ENCODE measurements around the gene TFAP2A. TPM values are rescaled to one million over a fixed set of nuclear protein-coding genes. Genes with fewer than 3 reads are reported as not detected.

The TFAP2A gene
- polyA plus RNA-seq, 1 donor (not counting 4 experiments of a cell fraction or from before 2014, with no cell fraction given): 30.2 TPM

- H3K36me3 ChIP-seq (ENCODE audit: control insufficient read depth in 2 of 2, extremely low read depth in 1 of 2, insufficient read depth in 2 of 2, low read length in 2 of 2): no peaks in the 10 kb centered on the region
- no peaks in the 10 kb centered on the region for H4K20me1 ChIP-seq (ENCODE audit: control insufficient read depth, extremely low read depth, insufficient read depth, low read length)
- H3K9me1 ChIP-seq (ENCODE audit: control insufficient read depth, extremely low read depth, insufficient read depth, low read length): no peaks in the 10 kb centered on the region
- peak overlapping the region; percentile 76 for H3K4me2 ChIP-seq (ENCODE audit: control insufficient read depth, extremely low read depth, insufficient read depth, low read depth, low read length)
- H3K9ac ChIP-seq (ENCODE audit: control insufficient read depth, extremely low read depth, insufficient read depth, low read length): peak overlapping the region; percentile 81
- H3K79me2 ChIP-seq (ENCODE audit: control insufficient read depth, insufficient read depth, low read length): no peaks in the 10 kb centered on the region
- peak overlapping the region in 1 of 3 experiments; percentile 10 for H3K4me3 ChIP-seq (ENCODE audit: control insufficient read depth in 2 of 3, extremely low read depth in 1 of 3, insufficient read depth in 2 of 3, low read depth in 1 of 3, low read length in 3 of 3)
- DNase-seq (ENCODE audit: low read depth, low spot score): peak; percentile 97
- no peaks in the 10 kb centered on the region for H3K9me3 ChIP-seq (ENCODE audit: control insufficient read depth, low read depth, low read length)
- TF ChIP-seq, protein P1, sequence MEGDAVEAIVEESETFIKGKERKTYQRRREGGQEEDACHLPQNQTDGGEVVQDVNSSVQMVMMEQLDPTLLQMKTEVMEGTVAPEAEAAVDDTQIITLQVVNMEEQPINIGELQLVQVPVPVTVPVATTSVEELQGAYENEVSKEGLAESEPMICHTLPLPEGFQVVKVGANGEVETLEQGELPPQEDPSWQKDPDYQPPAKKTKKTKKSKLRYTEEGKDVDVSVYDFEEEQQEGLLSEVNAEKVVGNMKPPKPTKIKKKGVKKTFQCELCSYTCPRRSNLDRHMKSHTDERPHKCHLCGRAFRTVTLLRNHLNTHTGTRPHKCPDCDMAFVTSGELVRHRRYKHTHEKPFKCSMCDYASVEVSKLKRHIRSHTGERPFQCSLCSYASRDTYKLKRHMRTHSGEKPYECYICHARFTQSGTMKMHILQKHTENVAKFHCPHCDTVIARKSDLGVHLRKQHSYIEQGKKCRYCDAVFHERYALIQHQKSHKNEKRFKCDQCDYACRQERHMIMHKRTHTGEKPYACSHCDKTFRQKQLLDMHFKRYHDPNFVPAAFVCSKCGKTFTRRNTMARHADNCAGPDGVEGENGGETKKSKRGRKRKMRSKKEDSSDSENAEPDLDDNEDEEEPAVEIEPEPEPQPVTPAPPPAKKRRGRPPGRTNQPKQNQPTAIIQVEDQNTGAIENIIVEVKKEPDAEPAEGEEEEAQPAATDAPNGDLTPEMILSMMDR (optimal IDR thresholded peaks at IDR 0.05 in 1 of 3, IDR thresholded peaks at IDR 0.05 in 1 of 3, conservative IDR thresholded peaks at IDR 0.05 in 1 of 3; ENCODE audit: extremely low read depth in 1 of 3, insufficient read depth in 2 of 3, low read length in 3 of 3): no peak
- no peak for TF ChIP-seq EZH2 (IDR thresholded peaks at IDR 0.05; ENCODE audit: low read length)
- peak; percentile 91 for FAIRE-seq
- H3K4me1 ChIP-seq (ENCODE audit: control insufficient read depth, extremely low read depth, insufficient read depth, low read length): peaks cover 80% of the 10 kb centered on the region
- no peaks in the 10 kb centered on the region for H3K27me3 ChIP-seq (ENCODE audit: control insufficient read depth, extremely low read depth, insufficient read depth, low read length)
- dilution Hi-C loops (cut with MboI; ENCODE audit: extremely low pct_ligation_motif_present, low sequenced_read_pairs): no loop called here
- H3K27ac ChIP-seq (ENCODE audit: control insufficient read depth, insufficient read depth, low read length): peak overlapping the region; percentile 94
- H2AFZ ChIP-seq (ENCODE audit: control insufficient read depth, low read length): no peak overlapping the region
These were observed 16.7 kb upstream of the TFAP2A start for GRCh38 chr6:10431423-10432164.

DNA sequence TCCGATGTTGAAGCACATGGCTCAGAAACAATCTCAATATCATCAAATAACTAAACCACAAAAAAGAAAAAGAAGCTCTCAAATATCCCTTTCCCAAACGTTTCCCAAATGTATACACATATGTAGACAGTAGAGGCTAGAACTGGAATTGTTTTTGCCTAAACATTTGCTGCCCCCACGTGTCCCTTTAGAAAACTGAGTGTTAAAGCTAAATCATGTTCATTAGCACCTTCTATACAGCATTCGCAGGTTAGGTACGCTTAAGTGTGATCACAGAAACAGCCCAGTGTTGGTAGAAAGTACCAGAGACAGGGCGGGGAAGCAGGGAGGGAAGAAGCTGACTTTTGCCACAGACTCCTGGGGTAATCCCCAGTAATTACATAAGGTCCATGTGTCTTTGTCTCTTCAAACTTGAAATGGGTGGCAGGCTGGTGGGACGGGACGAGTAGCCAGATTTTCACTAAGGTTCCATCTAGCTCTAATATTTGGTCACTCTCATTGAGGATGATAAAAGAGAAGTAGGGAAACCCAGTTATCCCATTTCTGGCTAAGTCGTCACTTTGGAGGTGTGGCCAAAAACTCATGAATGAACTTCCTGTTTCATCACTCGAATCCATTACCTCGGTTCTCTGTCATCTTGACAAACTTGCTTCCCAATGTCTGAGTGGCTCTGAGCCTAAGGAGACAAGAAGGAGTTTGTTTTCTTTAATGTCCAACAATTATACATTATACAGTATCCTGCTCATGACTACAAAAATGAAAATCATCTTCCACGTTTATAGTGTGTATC is 15.0 kb upstream of the TFAP2A start:
- Histone ChIP-seq H3K9me3 (ENCODE audit: control insufficient read depth, low read depth, low read length) (no peaks in the 10 kb centered on the region), H3K27ac (ENCODE audit: control insufficient read depth, insufficient read depth, low read length) (peak overlapping the region; percentile 94), H3K4me2 (ENCODE audit: control insufficient read depth, extremely low read depth, insufficient read depth, low read depth, low read length) (peak overlapping the region; percentile 76), H3K9ac (ENCODE audit: control insufficient read depth, extremely low read depth, insufficient read depth, low read length) (peak overlapping the region; percentile 81), H4K20me1 (ENCODE audit: control insufficient read depth, extremely low read depth, insufficient read depth, low read length) (no peaks in the 10 kb centered on the region), H3K4me3 (ENCODE audit: control insufficient read depth in 2 of 3, extremely low read depth in 1 of 3, insufficient read depth in 2 of 3, low read depth in 1 of 3, low read length in 3 of 3) (peak overlapping the region in 2 of 3 experiments; percentile 15 to 47), H2AFZ (ENCODE audit: control insufficient read depth, low read length) (peak overlapping the region; percentile 82), H3K27me3 (ENCODE audit: control insufficient read depth, extremely low read depth, insufficient read depth, low read length) (no peaks in the 10 kb centered on the region), H3K36me3 (ENCODE audit: control insufficient read depth in 2 of 2, extremely low read depth in 1 of 2, insufficient read depth in 2 of 2, low read length in 2 of 2) (no peaks in the 10 kb centered on the region), H3K9me1 (ENCODE audit: control insufficient read depth, extremely low read depth, insufficient read depth, low read length) (no peaks in the 10 kb centered on the region), H3K79me2 (ENCODE audit: control insufficient read depth, insufficient read depth, low read length) (no peaks in the 10 kb centered on the region), H3K4me1 (ENCODE audit: control insufficient read depth, extremely low read depth, insufficient read depth, low read length) (peaks cover 84% of the 10 kb centered on the region)
- FAIRE-seq: peak; percentile 87
- dilution Hi-C loops (cut with MboI; ENCODE audit: extremely low pct_ligation_motif_present, low sequenced_read_pairs): no loop called here
- no peak for TF ChIP-seq EZH2 (IDR thresholded peaks at IDR 0.05; ENCODE audit: low read length)
- TF ChIP-seq, protein P1 (optimal IDR thresholded peaks at IDR 0.05 in 1 of 3, IDR thresholded peaks at IDR 0.05 in 1 of 3, conservative IDR thresholded peaks at IDR 0.05 in 1 of 3; ENCODE audit: extremely low read depth in 1 of 3, insufficient read depth in 2 of 3, low read length in 3 of 3): peak in 2 of 3 experiments; percentile 15 to 63
- DNase-seq (ENCODE audit: low read depth, low spot score): no peak
